ENCODE measurements around the gene KRTAP4-9. TPM values are rescaled to one million over a fixed set of nuclear protein-coding genes. Genes with fewer than 3 reads are reported as not detected.
"Not testable (repeated sequence)": the region's sequence is repeated elsewhere in the genome, so short reads cannot be mapped to it uniquely, and the experiment has no call there.

The KRTAP4-9 gene
- total and polyA plus RNA-seq, 4 donors = 0.13 TPM; not detected in 3

DNA sequence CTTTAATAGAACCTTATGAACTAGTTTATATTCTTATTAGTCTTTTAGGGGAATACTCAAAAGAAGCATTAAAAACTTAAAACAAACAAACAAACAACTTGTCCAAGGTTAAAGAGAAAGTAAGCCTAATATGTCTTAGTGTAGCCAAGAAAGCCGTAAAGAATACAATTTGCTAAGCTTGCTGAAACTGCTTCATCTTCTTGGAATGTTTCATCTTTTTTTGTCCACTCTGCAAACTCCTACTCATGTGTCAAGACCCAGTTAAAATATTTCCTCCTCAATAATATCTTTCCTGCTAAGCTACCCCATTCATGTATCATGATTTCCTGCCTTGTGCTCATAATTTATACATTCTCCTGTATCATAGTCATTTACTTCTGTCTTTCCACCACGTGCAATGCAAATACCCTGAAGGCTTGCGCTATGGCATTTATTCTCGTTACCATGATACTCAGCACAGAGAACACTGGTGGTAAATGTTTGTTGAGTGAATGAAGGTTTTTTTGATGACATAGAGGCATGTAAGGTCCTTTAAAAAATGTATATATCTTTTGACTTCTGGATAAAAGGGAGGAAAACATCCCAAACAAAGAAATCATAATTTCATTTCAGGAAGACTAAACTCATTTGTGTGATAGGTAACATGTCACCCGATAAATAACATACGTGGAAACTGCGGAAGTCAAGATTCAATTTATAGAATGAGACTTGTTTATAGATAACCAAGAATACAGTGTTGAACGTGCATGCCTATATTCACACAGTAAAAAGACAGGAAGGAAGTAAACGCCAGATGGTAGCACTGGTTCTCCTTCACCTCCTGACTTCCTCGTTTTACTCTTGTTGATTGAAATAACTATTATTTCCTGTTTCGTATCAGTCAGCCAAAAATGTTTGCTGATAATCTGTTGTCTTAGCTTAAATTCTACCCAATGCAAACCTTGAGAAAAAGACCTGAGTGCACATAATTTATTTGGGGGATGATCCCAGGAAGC is 14.8 kb downstream of the KRTAP4-9 start:
- H3K27ac ChIP-seq (ENCODE audit: low read depth in 1 of 2, low read length in 2 of 2); H3K4me3 ChIP-seq (ENCODE audit: low read length in 2 of 2); ATAC-seq (ENCODE audit: low FRiP score); intact Hi-C loops (cut with DNase I); H3K4me1 ChIP-seq (ENCODE audit: control insufficient read depth in 1 of 2, insufficient read depth in 2 of 2, low read length in 2 of 2); DNase-seq; H3K36me3 ChIP-seq (ENCODE audit: control insufficient read depth in 1 of 2, insufficient read depth in 2 of 2, low read length in 1 of 2); H3K9me3 ChIP-seq (ENCODE audit: control insufficient read depth, low read length); H3K27me3 ChIP-seq (ENCODE audit: control insufficient read depth in 1 of 2, insufficient read depth in 2 of 2, low read length in 1 of 2): not testable (repeated sequence)
- WGBS, 2 donors = 58 to 64% methylated on average over 11 of the region's 11 CpGs

DNA sequence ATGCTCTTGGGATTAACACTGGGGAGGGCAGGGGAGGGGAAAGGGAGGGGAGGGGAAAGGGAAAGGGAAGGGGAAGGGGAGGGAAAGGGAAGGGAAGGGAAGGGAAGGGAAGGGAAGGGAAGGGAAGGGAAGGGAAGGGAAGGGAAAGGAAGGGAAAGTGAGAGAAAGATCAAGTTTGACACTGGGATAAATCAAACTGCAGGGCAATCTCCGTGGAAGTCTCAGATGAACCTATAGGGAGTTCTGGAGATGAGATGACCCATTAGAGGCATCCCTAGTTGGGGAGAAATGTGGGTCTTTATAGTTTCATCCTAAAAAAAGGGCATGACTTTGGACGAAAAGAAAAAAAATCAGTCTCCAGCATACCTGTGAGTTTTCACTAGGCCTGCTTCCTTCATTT is 16.6 kb downstream of the KRTAP4-9 start:
- no peak for DNase-seq
- H3K9me3 ChIP-seq (ENCODE audit: control insufficient read depth, low read length) = no peaks in the 10 kb centered on the region
- 83 to 91% methylated on average over 2 of the region's 2 CpGs for WGBS, 2 donors
- H3K4me3 ChIP-seq (ENCODE audit: low read length in 2 of 2) = no peak overlapping the region
- no peak overlapping the region for H3K27ac ChIP-seq (ENCODE audit: low read depth in 1 of 2, low read length in 2 of 2)
- H3K4me1 ChIP-seq (ENCODE audit: control insufficient read depth in 1 of 2, insufficient read depth in 2 of 2, low read length in 2 of 2) = no peaks in the 10 kb centered on the region
- ATAC-seq (ENCODE audit: low FRiP score) = no peak
- no peaks in the 10 kb centered on the region for H3K27me3 ChIP-seq (ENCODE audit: control insufficient read depth in 1 of 2, insufficient read depth in 2 of 2, low read length in 1 of 2)
- intact Hi-C loops (cut with DNase I) = no loop called here
- H3K36me3 ChIP-seq (ENCODE audit: control insufficient read depth in 1 of 2, insufficient read depth in 2 of 2, low read length in 1 of 2) = no peaks in the 10 kb centered on the region

DNA sequence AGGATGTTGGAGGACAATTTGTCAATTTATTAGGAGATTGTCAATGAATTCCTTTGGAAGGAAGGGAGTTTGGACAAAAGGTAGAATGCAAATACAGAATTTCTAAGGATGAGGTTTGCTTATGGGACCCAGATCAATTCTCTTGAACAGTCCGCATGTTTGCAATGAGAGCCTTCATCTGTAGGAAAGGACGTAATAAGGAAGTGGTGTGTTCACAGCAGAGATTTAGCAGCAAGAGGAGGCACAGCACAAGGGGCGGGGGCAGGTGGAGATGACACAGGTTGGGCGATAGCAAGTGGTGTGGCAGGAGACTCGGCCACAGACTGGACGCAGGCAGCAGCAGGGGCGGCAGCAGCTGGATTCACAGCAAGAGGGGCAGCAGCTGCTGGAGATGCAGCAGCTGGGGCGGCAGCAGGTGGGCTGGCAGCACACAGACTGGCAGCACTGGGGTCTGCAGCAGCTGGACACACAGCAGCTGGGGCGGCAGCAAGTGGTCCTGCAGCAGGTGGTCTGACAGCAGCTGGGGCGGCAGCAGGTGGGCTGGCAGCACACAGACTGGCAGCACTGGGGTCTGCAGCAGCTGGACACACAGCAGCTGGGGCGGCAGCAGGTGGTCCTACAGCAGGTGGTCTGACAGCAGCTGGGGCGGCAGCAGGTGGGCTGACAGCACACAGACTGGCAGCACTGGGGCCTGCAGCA is 18.3 kb downstream of the KRTAP4-9 start:
- H3K36me3 ChIP-seq (ENCODE audit: control insufficient read depth in 1 of 2, insufficient read depth in 2 of 2, low read length in 1 of 2); H3K4me1 ChIP-seq (ENCODE audit: control insufficient read depth in 1 of 2, insufficient read depth in 2 of 2, low read length in 2 of 2); ATAC-seq (ENCODE audit: low FRiP score); DNase-seq; H3K27ac ChIP-seq (ENCODE audit: low read depth in 1 of 2, low read length in 2 of 2); H3K9me3 ChIP-seq (ENCODE audit: control insufficient read depth, low read length); H3K4me3 ChIP-seq (ENCODE audit: low read length in 2 of 2); intact Hi-C loops (cut with DNase I); H3K27me3 ChIP-seq (ENCODE audit: control insufficient read depth in 1 of 2, insufficient read depth in 2 of 2, low read length in 1 of 2): not testable (repeated sequence)
- 76 to 78% methylated on average over 9 to 12 of the region's 12 CpGs for WGBS, 2 donors

DNA sequence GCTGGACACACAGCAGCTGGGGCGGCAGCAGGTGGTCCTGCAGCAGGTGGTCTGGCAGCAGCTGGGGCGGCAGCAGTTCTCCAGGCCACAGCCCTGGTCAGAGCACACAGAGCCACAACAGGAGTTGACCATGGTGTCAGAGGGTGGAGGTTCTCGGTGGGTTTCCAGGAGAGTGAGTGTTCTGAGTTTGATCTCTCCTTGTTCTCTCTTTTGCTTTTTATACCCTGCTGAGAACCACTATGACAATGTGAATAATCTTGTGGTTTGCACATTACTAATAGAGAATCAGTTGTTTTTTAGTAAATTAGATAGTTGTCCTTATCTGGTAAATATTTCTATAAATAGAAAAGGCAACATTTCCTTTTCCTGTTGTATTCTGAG is 18.8 kb downstream of the KRTAP4-9 start, which contains the start of gene KRTAP4-12:
TSS of gene KRTAP4-12 (minus strand) at position 192 of the 381 bp plus-strand sequence. CDS start at position 132, 60 bp downstream.
- ATAC-seq (ENCODE audit: low FRiP score); intact Hi-C loops (cut with DNase I): not testable (repeated sequence)

DNA sequence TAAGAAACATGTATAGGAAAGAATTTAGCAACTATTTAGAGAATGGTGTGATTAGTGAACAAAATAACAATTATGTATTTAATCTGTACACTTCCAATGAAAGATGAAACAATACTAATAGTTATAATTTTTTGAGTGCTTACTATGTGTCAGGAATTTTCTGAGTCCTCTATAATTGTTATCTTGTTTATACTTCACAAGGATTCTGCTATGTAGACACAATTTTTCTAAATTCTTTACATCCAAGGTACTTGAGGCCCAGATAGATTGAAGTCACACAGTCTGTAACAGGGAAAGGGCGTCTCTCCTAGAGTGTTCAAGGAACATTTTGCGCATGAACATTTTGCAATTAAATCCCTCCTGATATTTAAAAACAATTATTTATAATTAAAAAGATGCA is 19.9 kb downstream of the KRTAP4-9 start:
- no peak for ATAC-seq (ENCODE audit: low FRiP score)
- Histone ChIP-seq H3K4me3 (ENCODE audit: low read length in 2 of 2) (no peak overlapping the region), H3K27me3 (ENCODE audit: control insufficient read depth in 1 of 2, insufficient read depth in 2 of 2, low read length in 1 of 2) (no peaks in the 10 kb centered on the region), H3K4me1 (ENCODE audit: control insufficient read depth in 1 of 2, insufficient read depth in 2 of 2, low read length in 2 of 2) (no peaks in the 10 kb centered on the region), H3K36me3 (ENCODE audit: control insufficient read depth in 1 of 2, insufficient read depth in 2 of 2, low read length in 1 of 2) (no peaks in the 10 kb centered on the region), H3K9me3 (ENCODE audit: control insufficient read depth, low read length) (no peaks in the 10 kb centered on the region), H3K27ac (ENCODE audit: low read depth in 1 of 2, low read length in 2 of 2) (no peak overlapping the region)
- no peak for DNase-seq
- intact Hi-C loops (cut with DNase I) = no loop called here
- 67 to 90% methylated on average over 2 of the region's 2 CpGs for WGBS, 2 donors

More for the DNA sequence above, 18.8 kb downstream of the KRTAP4-9 start, which contains the start of gene KRTAP4-12:
- H3K4me1 ChIP-seq (ENCODE audit: control insufficient read depth in 1 of 2, insufficient read depth in 2 of 2, low read length in 2 of 2); H3K27me3 ChIP-seq (ENCODE audit: control insufficient read depth in 1 of 2, insufficient read depth in 2 of 2, low read length in 1 of 2); H3K27ac ChIP-seq (ENCODE audit: low read depth in 1 of 2, low read length in 2 of 2); DNase-seq; H3K4me3 ChIP-seq (ENCODE audit: low read length in 2 of 2); H3K9me3 ChIP-seq (ENCODE audit: control insufficient read depth, low read length); H3K36me3 ChIP-seq (ENCODE audit: control insufficient read depth in 1 of 2, insufficient read depth in 2 of 2, low read length in 1 of 2): not testable (repeated sequence)
- WGBS, 2 donors = 69 to 70% methylated on average over 3 of the region's 3 CpGs

DNA sequence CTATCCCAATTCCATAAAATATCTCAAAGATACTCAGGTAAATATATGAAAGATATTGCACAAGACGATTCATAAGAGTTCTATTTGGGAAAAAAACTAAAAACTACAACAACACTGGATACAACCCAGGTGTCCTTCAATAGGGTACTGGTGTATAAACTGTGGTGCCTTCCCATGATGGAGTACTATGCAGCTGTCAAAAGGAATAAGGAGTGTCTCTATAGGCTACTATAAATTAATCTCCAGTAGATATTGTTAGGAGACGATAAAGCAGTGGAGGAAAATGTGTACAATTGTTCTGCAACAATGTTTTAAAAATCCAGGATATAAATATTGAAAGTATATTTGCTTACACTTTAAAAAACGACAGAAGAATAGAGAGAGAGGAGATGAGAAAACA is 21.2 kb downstream of the KRTAP4-9 start:
- DNase-seq = no peak
- WGBS, 2 donors = 83 to 84% methylated on average over 3 of the region's 3 CpGs

DNA sequence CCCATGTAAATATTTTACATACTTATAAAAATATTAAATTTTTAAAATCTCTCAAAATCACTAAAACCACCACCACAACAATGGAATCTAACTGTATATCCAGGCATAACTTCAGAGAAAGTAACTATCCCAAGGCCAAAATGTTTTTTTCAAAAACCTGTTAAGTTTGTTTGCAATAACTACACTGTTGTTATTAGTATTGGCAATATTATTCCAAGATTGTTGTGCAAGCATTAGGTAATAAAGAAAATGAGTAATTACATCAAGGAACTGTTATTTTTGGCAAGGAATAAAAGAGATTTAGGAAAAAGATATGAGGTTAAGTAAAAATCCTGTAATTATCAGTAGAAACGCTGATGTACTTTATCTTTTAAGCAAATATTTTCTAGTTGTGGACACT is 22.2 kb downstream of the KRTAP4-9 start:
- no peak overlapping the region for H3K4me3 ChIP-seq (ENCODE audit: low read length in 2 of 2)
- ATAC-seq (ENCODE audit: low FRiP score) = no peak
- H3K4me1 ChIP-seq (ENCODE audit: control insufficient read depth in 1 of 2, insufficient read depth in 2 of 2, low read length in 2 of 2) = no peaks in the 10 kb centered on the region
- H3K9me3 ChIP-seq (ENCODE audit: control insufficient read depth, low read length) = no peaks in the 10 kb centered on the region
- H3K27ac ChIP-seq (ENCODE audit: low read depth in 1 of 2, low read length in 2 of 2) = no peak overlapping the region
- intact Hi-C loops (cut with DNase I) = no loop called here
- no peak for DNase-seq
- no peaks in the 10 kb centered on the region for H3K27me3 ChIP-seq (ENCODE audit: control insufficient read depth in 1 of 2, insufficient read depth in 2 of 2, low read length in 1 of 2)
- H3K36me3 ChIP-seq (ENCODE audit: control insufficient read depth in 1 of 2, insufficient read depth in 2 of 2, low read length in 1 of 2) = no peaks in the 10 kb centered on the region
- 68% methylated on average over 1 of the region's 1 CpG for WGBS, 2 donors

More for the DNA sequence above, 21.2 kb downstream of the KRTAP4-9 start:
- Histone ChIP-seq H3K27ac (ENCODE audit: low read depth in 1 of 2, low read length in 2 of 2) (no peak overlapping the region), H3K36me3 (ENCODE audit: control insufficient read depth in 1 of 2, insufficient read depth in 2 of 2, low read length in 1 of 2) (no peaks in the 10 kb centered on the region), H3K4me1 (ENCODE audit: control insufficient read depth in 1 of 2, insufficient read depth in 2 of 2, low read length in 2 of 2) (no peaks in the 10 kb centered on the region), H3K27me3 (ENCODE audit: control insufficient read depth in 1 of 2, insufficient read depth in 2 of 2, low read length in 1 of 2) (no peaks in the 10 kb centered on the region), H3K9me3 (ENCODE audit: control insufficient read depth, low read length) (no peaks in the 10 kb centered on the region), H3K4me3 (ENCODE audit: low read length in 2 of 2) (no peak overlapping the region)
- intact Hi-C loops (cut with DNase I) = no loop called here
- ATAC-seq (ENCODE audit: low FRiP score) = no peak

DNA sequence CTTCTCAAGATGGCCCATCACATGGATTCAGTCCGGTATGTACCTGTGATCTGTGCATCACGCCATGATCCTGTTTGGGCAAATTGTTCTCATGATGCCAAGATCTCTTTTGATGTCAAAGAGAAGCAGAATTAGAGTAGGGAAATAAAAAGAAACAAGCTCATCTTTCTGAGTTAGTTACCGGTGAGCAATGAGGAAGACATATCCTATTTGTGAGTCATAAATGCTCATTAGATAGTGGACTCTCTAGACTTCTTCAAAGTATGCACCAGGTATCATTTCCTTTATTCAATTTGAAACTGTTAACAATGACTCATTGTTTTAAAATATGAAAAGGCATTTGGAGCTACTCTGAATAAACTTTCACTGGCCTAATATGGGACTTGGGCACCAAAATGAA is 26.8 kb downstream of the KRTAP4-9 start:
- no peak overlapping the region for H3K27ac ChIP-seq (ENCODE audit: low read depth in 1 of 2, low read length in 2 of 2)
- no peak overlapping the region for H3K4me3 ChIP-seq (ENCODE audit: low read length in 2 of 2)
- H3K4me1 ChIP-seq (ENCODE audit: control insufficient read depth in 1 of 2, insufficient read depth in 2 of 2, low read length in 2 of 2) = no peaks in the 10 kb centered on the region
- intact Hi-C loops (cut with DNase I) = no loop called here
- ATAC-seq (ENCODE audit: low FRiP score) = no peak
- 83 to 87% methylated on average over 3 of the region's 3 CpGs for WGBS, 2 donors
- H3K9me3 ChIP-seq (ENCODE audit: control insufficient read depth, low read length) = no peaks in the 10 kb centered on the region
- DNase-seq = no peak
- no peaks in the 10 kb centered on the region for H3K27me3 ChIP-seq (ENCODE audit: control insufficient read depth in 1 of 2, insufficient read depth in 2 of 2, low read length in 1 of 2)
- H3K36me3 ChIP-seq (ENCODE audit: control insufficient read depth in 1 of 2, insufficient read depth in 2 of 2, low read length in 1 of 2) = no peaks in the 10 kb centered on the region

Data from aorta (tissue), 5 donors.